GM21619 (cell line): ENCODE results near the gene ETS2.

Experiments
- ATAC-seq: cut with Tn5 transposase; IDR thresholded peaks from one replicate; pipeline ENCODE4 v1.9.1; 2021; ENCODE audit not compliant: unreplicated experiment

Gene ETS2

GRCh38 chr21:38805328-38806152 lies at the start of gene ETS2:
ETS2 (plus strand) TSS chr21:38805929; CDS start chr21:38810035, 4,106 bp downstream.
- ATAC-seq: peak; percentile 54

- ATAC-seq: no peak
Observed at GRCh38 chr21:38756746-38757145, 49.0 kb upstream of the ETS2 start.

GRCh38 chr21:38758501-38759214 lies 47.1 kb upstream of the ETS2 start:
- ATAC-seq: no peak

GRCh38 chr21:38759413-38759812 lies 46.3 kb upstream of the ETS2 start:
- no peak for ATAC-seq

GRCh38 chr21:38760017-38760761 lies 45.5 kb upstream of the ETS2 start:
- ATAC-seq: no peak

- no peak for ATAC-seq
Observed at GRCh38 chr21:38760762-38761155, 45.0 kb upstream of the ETS2 start.

GRCh38 chr21:38761531-38761930 lies 44.2 kb upstream of the ETS2 start:
- ATAC-seq: no peak

- ATAC-seq: no peak
Observed at GRCh38 chr21:38765056-38765455, 40.7 kb upstream of the ETS2 start.

- ATAC-seq: peak; percentile 95
Observed at GRCh38 chr21:38766987-38767722, 38.6 kb upstream of the ETS2 start.

GRCh38 chr21:38768471-38769063 lies 37.2 kb upstream of the ETS2 start:
- no peak for ATAC-seq

GRCh38 chr21:38769191-38769780 lies 36.4 kb upstream of the ETS2 start:
- no peak for ATAC-seq

GRCh38 chr21:38770660-38771059 lies 35.1 kb upstream of the ETS2 start:
- ATAC-seq: no peak

GRCh38 chr21:38771536-38771935 lies 34.2 kb upstream of the ETS2 start:
- ATAC-seq: no peak

- ATAC-seq: no peak
Observed at GRCh38 chr21:38772646-38773045, 33.1 kb upstream of the ETS2 start.

GRCh38 chr21:38773099-38774061 lies 32.3 kb upstream of the ETS2 start:
- no peak for ATAC-seq

- ATAC-seq: no peak
Observed at GRCh38 chr21:38774152-38774551, 31.6 kb upstream of the ETS2 start.

- ATAC-seq: no peak
Observed at GRCh38 chr21:38774586-38775285, 31.0 kb upstream of the ETS2 start.

- no peak for ATAC-seq
Observed at GRCh38 chr21:38775733-38776132, 30.0 kb upstream of the ETS2 start.
